Measurements from ENCODE around the gene ALDH5A1. TPM values are rescaled to one million over a fixed set of nuclear protein-coding genes. Genes with fewer than 3 reads are reported as not detected.

Gene ALDH5A1
- total and polyA plus RNA-seq, 10 of the 15 experiments (the other 5 are each of a cell fraction or from before 2014, with no cell fraction given) = 2.6 to 13.8 (median 9.3) TPM

- TF ChIP-seq RELB (IDR thresholded peaks at IDR 0.05; ENCODE audit: low read depth) (no peak), TCF7 (IDR thresholded peaks at IDR 0.05; ENCODE audit: borderline replicate concordance) (no peak), BCL11A (IDR thresholded peaks at IDR 0.05; ENCODE audit: low read depth, low read length) (no peak)
- TF ChIP-seq, protein P1, sequence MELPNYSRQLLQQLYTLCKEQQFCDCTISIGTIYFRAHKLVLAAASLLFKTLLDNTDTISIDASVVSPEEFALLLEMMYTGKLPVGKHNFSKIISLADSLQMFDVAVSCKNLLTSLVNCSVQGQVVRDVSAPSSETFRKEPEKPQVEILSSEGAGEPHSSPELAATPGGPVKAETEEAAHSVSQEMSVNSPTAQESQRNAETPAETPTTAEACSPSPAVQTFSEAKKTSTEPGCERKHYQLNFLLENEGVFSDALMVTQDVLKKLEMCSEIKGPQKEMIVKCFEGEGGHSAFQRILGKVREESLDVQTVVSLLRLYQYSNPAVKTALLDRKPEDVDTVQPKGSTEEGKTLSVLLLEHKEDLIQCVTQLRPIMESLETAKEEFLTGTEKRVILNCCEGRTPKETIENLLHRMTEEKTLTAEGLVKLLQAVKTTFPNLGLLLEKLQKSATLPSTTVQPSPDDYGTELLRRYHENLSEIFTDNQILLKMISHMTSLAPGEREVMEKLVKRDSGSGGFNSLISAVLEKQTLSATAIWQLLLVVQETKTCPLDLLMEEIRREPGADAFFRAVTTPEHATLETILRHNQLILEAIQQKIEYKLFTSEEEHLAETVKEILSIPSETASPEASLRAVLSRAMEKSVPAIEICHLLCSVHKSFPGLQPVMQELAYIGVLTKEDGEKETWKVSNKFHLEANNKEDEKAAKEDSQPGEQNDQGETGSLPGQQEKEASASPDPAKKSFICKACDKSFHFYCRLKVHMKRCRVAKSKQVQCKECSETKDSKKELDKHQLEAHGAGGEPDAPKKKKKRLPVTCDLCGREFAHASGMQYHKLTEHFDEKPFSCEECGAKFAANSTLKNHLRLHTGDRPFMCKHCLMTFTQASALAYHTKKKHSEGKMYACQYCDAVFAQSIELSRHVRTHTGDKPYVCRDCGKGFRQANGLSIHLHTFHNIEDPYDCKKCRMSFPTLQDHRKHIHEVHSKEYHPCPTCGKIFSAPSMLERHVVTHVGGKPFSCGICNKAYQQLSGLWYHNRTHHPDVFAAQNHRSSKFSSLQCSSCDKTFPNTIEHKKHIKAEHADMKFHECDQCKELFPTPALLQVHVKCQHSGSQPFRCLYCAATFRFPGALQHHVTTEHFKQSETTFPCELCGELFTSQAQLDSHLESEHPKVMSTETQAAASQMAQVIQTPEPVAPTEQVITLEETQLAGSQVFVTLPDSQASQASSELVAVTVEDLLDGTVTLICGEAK (IDR thresholded peaks at IDR 0.05; ENCODE audit: borderline replicate concordance) = no peak
These were observed 29.6 kb downstream of the ALDH5A1 start (continued) for GRCh38 chr6:24524329-24524728.

DNA sequence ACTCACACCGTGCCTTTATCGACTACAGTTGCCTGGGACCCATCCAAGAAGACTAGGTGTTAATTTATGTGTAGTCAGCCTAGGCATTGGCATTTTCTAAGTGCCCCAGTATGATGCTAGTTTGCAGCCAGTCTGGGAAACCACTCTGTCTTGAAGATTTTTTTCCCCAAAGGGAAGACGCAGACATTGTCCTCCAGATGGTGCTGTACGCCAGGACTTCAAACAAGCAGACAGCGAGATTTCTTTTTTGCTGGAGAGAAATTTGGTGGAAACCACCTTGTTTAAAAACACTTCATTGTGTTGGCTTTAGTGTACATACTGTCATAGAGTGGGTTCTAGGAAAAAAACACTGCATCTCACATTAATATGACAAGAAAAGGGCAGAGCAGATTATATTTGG is 30.0 kb downstream of the ALDH5A1 start:
- Histone ChIP-seq H3K9me3 (replicated peaks; ENCODE audit: control insufficient read depth, insufficient read depth, low read length) (no peaks in the 10 kb centered on the region), H3K27me3 (replicated peaks in 1 of 2; ENCODE audit: control insufficient read depth in 2 of 2, insufficient read depth in 2 of 2, low read length in 1 of 2) (no peaks in the 10 kb centered on the region), H3K4me1 (ENCODE audit: control insufficient read depth, insufficient read depth, low read length) (peaks cover 18% of the 10 kb centered on the region), H3K79me2 (ENCODE audit: control insufficient read depth, insufficient read depth, low read length) (no peaks in the 10 kb centered on the region), H2AFZ (ENCODE audit: control insufficient read depth, low read depth, low read length) (no peak overlapping the region), H3K36me3 (ENCODE audit: control insufficient read depth in 2 of 2, insufficient read depth in 2 of 2, low read length in 1 of 2) (no peaks in the 10 kb centered on the region), H3K4me3 (no peak overlapping the region), H3K27ac (ENCODE audit: control insufficient read depth, insufficient read depth) (no peak overlapping the region), H3K4me2 (ENCODE audit: control insufficient read depth, insufficient read depth) (no peak overlapping the region), H3K9ac (ENCODE audit: control insufficient read depth, insufficient read depth, low read length) (no peak overlapping the region), H4K20me1 (ENCODE audit: control insufficient read depth, insufficient read depth) (no peaks in the 10 kb centered on the region)
- FAIRE-seq = no peak
- peak; percentile 56 for ATAC-seq
- 34% methylated on average over 5 of the region's 5 CpGs for WGBS (ENCODE audit: insufficient coverage, insufficient replicate concordance, low lambda C conversion rate, missing lambda C conversion rate)
- POLR2A ChIA-PET = interaction anchor here (2.0 kb wide), 1 partner anchor 30 kb away, joined by 8 read pairs; the partner anchor contains the start of gene ALDH5A1
- in situ Hi-C loops (cut with MboI) (loop anchor here (5.0 to 10.0 kb wide), 2 partner anchors 172 to 240 kb away; no protein-coding TSS in a partner anchor), intact Hi-C loops (cut with micrococcal nuclease; ENCODE audit: unreplicated experiment) (loop anchor here (1.0 to 5.0 kb wide), 5 partner anchors 57 to 463 kb away; no protein-coding TSS in a partner anchor)
- BruUV-seq (replicated peaks) = no TSS peak
- RAD21 ChIA-PET (ENCODE audit: unreplicated experiment) = interaction anchor here (0.9 to 4.4 kb wide), 7 partner anchors 12 to 243 kb away, joined by 3 to 81 read pairs (median 4); partner anchors contain the start of genes ACOT13, ALDH5A1 and TDP2
- CTCF ChIA-PET = interaction anchor here (0.7 to 11.7 kb wide), 17 partner anchors 11 to 493 kb away, joined by 3 to 233 read pairs (median 4); partner anchors contain the start of genes ACOT13, ALDH5A1, GPLD1 and TDP2
- SMC1A ChIA-PET (ENCODE audit: uncharacterized antibody, unreplicated experiment) = interaction anchor here (0.7 to 6.0 kb wide), 11 partner anchors 13 to 493 kb away, joined by 3 to 68 read pairs (median 3); partner anchors contain the start of genes ACOT13, ALDH5A1 and TDP2
- no peak for DNase-seq (ENCODE audit: low read depth, low spot score)
- TF ChIP-seq POU2F2 (IDR thresholded peaks at IDR 0.05; ENCODE audit: borderline replicate concordance, low read depth, low read length) = no peak
- TF ChIP-seq DPF2 (IDR thresholded peaks at IDR 0.05) = no peak
- TF ChIP-seq RELB (IDR thresholded peaks at IDR 0.05; ENCODE audit: low read depth) = peak; percentile 31; the same call in 1 of the 2 replicates
- 0 out of 2 replicates have a peak, but pooled peaks have one; percentile 39 for TF ChIP-seq YY1 (IDR thresholded peaks at IDR 0.05; ENCODE audit: low read depth, low read length)
- TF ChIP-seq CBX3 (IDR thresholded peaks at IDR 0.05; ENCODE audit: borderline replicate concordance, low read depth) = no peak
- no peak for TF ChIP-seq NR2F1 (conservative IDR thresholded peaks at IDR 0.05)
- TF ChIP-seq ZNF207 (IDR thresholded peaks at IDR 0.05; ENCODE audit: borderline replicate concordance) = no peak
- no peak for TF ChIP-seq RB1 (IDR thresholded peaks at IDR 0.05; ENCODE audit: borderline replicate concordance)
- no peak for TF ChIP-seq ZZZ3 (IDR thresholded peaks at IDR 0.05; ENCODE audit: control insufficient read depth, insufficient read length, low read depth)
- peak; percentile 70; the same call in 1 of the 2 replicates for TF ChIP-seq SMC3 (IDR thresholded peaks at IDR 0.05; ENCODE audit: borderline replicate concordance, low read length)
- no peak for TF ChIP-seq TARDBP (IDR thresholded peaks at IDR 0.05; ENCODE audit: borderline replicate concordance)
